HG03565 (cell line): ENCODE results near the gene GFRA4.
"Not testable (repeated sequence)": the region's sequence is repeated elsewhere in the genome, so short reads cannot be mapped to it uniquely, and the experiment has no call there.

ENCODE experiments used
- ATAC-seq: cut with Tn5 transposase; IDR thresholded peaks from one replicate; pipeline ENCODE4 v1.9.1; 2021; ENCODE audit warnings: mild to moderate bottlenecking, moderate library complexity; ENCODE audit not compliant: unreplicated experiment

Gene GFRA4

GRCh38 chr20:3627476-3627875 lies 35.7 kb downstream of the GFRA4 start:
- ATAC-seq = no peak

GRCh38 chr20:3622406-3622805 lies 40.8 kb downstream of the GFRA4 start:
- no peak for ATAC-seq

- no peak for ATAC-seq
Measured at GRCh38 chr20:3621111-3621510, 42.1 kb downstream of the GFRA4 start.

GRCh38 chr20:3616250-3616649 lies 46.9 kb downstream of the GFRA4 start:
- no peak for ATAC-seq

GRCh38 chr20:3615171-3615840 lies 47.9 kb downstream of the GFRA4 start:
- not testable (repeated sequence) for ATAC-seq

GRCh38 chr20:3614466-3614865 lies 48.7 kb downstream of the GFRA4 start:
- ATAC-seq = no peak

GRCh38 chr20:3613821-3614440 lies 49.3 kb downstream of the GFRA4 start:
- no peak for ATAC-seq

- ATAC-seq = no peak
Measured at GRCh38 chr20:3612795-3613572, 50.2 kb downstream of the GFRA4 start.

- ATAC-seq = no peak
Measured at GRCh38 chr20:3611901-3612300, 51.3 kb downstream of the GFRA4 start.
